ENCODE measurements around the gene PRKCH. TPM values are rescaled to one million over a fixed set of nuclear protein-coding genes. Genes with fewer than 3 reads are reported as not detected.

The PRKCH gene
- total and polyA plus RNA-seq, 9 of the 15 experiments (the other 6 are each of a cell fraction or from before 2014, with no cell fraction given), result 0.61 to 4.4 (median 4.0) TPM

DNA sequence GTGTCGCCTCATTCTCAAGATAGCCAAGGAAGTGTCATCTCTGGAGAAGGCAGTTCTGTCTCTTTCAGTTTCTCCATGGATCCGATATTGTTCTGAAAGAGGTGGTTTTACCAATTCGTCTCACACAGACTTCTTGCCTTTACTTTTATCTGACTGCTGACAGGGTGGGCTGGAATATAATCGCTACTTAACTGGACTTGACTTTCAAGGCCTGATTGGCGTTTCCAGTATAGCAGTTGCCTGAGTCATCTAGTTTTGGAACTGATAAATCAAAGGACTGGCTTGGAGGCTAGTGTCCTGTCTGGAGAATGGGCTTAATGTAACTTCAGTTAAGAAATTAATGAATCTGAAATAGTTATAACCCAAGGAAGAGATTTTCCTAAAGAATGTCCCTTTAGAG is 21.6 kb downstream of the PRKCH start (continued):
- TF ChIP-seq, protein P1, sequence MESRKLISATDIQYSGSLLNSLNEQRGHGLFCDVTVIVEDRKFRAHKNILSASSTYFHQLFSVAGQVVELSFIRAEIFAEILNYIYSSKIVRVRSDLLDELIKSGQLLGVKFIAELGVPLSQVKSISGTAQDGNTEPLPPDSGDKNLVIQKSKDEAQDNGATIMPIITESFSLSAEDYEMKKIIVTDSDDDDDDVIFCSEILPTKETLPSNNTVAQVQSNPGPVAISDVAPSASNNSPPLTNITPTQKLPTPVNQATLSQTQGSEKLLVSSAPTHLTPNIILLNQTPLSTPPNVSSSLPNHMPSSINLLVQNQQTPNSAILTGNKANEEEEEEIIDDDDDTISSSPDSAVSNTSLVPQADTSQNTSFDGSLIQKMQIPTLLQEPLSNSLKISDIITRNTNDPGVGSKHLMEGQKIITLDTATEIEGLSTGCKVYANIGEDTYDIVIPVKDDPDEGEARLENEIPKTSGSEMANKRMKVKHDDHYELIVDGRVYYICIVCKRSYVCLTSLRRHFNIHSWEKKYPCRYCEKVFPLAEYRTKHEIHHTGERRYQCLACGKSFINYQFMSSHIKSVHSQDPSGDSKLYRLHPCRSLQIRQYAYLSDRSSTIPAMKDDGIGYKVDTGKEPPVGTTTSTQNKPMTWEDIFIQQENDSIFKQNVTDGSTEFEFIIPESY (CRISPR knock-in tag; IDR thresholded peaks at IDR 0.05), result no peak
- TF ChIP-seq OTX1 (CRISPR knock-in tag; IDR thresholded peaks at IDR 0.05) (no peak), ZNF76 (CRISPR knock-in tag; IDR thresholded peaks at IDR 0.05; ENCODE audit: borderline replicate concordance) (no peak), RFX5 (IDR thresholded peaks at IDR 0.05; ENCODE audit: low read depth, low read length) (no peak), YY1 (IDR thresholded peaks at IDR 0.05; ENCODE audit: borderline replicate concordance in 1 of 3, control insufficient read depth in 1 of 3, extremely low read depth in 1 of 3, insufficient read depth in 3 of 3, insufficient read length in 1 of 3, insufficient replicate concordance in 2 of 3, low read depth in 1 of 3, low read length in 2 of 3) (no peak), MAZ (CRISPR knock-in tag; conservative IDR thresholded peaks at IDR 0.05 in 1 of 2, IDR thresholded peaks at IDR 0.05 in 1 of 2) (no peak), NUFIP1 (IDR thresholded peaks at IDR 0.05; ENCODE audit: partially characterized antibody) (no peak), NFXL1 (CRISPR knock-in tag; IDR thresholded peaks at IDR 0.05) (no peak), ZNF695 (CRISPR knock-in tag; IDR thresholded peaks at IDR 0.05) (no peak), NCOA4 (IDR thresholded peaks at IDR 0.05; ENCODE audit: partially characterized antibody) (no peak), BMI1 (IDR thresholded peaks at IDR 0.05; ENCODE audit: low read length) (no peak), ATF7 (IDR thresholded peaks at IDR 0.05) (no peak), TEAD2 (tag; IDR thresholded peaks at IDR 0.05) (no peak), ZNF445 (CRISPR knock-in tag; IDR thresholded peaks at IDR 0.05; ENCODE audit: low read depth) (no peak)
- TF ChIP-seq, protein P2, sequence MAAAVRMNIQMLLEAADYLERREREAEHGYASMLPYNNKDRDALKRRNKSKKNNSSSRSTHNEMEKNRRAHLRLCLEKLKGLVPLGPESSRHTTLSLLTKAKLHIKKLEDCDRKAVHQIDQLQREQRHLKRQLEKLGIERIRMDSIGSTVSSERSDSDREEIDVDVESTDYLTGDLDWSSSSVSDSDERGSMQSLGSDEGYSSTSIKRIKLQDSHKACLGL (CRISPR knock-in tag; IDR thresholded peaks at IDR 0.05; ENCODE audit: borderline replicate concordance, poor library complexity, severe bottlenecking), result no peak
- TF ChIP-seq, protein P3, sequence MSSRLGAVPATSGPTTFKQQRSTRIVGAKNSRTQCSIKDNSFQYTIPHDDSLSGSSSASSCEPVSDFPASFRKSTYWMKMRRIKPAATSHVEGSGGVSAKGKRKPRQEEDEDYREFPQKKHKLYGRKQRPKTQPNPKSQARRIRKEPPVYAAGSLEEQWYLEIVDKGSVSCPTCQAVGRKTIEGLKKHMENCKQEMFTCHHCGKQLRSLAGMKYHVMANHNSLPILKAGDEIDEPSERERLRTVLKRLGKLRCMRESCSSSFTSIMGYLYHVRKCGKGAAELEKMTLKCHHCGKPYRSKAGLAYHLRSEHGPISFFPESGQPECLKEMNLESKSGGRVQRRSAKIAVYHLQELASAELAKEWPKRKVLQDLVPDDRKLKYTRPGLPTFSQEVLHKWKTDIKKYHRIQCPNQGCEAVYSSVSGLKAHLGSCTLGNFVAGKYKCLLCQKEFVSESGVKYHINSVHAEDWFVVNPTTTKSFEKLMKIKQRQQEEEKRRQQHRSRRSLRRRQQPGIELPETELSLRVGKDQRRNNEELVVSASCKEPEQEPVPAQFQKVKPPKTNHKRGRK (tag; IDR thresholded peaks at IDR 0.05), result no peak
- TF ChIP-seq, protein P4, sequence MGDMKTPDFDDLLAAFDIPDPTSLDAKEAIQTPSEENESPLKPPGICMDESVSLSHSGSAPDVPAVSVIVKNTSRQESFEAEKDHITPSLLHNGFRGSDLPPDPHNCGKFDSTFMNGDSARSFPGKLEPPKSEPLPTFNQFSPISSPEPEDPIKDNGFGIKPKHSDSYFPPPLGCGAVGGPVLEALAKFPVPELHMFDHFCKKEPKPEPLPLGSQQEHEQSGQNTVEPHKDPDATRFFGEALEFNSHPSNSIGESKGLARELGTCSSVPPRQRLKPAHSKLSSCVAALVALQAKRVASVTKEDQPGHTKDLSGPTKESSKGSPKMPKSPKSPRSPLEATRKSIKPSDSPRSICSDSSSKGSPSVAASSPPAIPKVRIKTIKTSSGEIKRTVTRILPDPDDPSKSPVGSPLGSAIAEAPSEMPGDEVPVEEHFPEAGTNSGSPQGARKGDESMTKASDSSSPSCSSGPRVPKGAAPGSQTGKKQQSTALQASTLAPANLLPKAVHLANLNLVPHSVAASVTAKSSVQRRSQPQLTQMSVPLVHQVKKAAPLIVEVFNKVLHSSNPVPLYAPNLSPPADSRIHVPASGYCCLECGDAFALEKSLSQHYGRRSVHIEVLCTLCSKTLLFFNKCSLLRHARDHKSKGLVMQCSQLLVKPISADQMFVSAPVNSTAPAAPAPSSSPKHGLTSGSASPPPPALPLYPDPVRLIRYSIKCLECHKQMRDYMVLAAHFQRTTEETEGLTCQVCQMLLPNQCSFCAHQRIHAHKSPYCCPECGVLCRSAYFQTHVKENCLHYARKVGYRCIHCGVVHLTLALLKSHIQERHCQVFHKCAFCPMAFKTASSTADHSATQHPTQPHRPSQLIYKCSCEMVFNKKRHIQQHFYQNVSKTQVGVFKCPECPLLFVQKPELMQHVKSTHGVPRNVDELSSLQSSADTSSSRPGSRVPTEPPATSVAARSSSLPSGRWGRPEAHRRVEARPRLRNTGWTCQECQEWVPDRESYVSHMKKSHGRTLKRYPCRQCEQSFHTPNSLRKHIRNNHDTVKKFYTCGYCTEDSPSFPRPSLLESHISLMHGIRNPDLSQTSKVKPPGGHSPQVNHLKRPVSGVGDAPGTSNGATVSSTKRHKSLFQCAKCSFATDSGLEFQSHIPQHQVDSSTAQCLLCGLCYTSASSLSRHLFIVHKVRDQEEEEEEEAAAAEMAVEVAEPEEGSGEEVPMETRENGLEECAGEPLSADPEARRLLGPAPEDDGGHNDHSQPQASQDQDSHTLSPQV (IDR thresholded peaks at IDR 0.05), result peak; percentile 30; the same call in 1 of the 2 replicates
- TF ChIP-seq, protein P5, sequence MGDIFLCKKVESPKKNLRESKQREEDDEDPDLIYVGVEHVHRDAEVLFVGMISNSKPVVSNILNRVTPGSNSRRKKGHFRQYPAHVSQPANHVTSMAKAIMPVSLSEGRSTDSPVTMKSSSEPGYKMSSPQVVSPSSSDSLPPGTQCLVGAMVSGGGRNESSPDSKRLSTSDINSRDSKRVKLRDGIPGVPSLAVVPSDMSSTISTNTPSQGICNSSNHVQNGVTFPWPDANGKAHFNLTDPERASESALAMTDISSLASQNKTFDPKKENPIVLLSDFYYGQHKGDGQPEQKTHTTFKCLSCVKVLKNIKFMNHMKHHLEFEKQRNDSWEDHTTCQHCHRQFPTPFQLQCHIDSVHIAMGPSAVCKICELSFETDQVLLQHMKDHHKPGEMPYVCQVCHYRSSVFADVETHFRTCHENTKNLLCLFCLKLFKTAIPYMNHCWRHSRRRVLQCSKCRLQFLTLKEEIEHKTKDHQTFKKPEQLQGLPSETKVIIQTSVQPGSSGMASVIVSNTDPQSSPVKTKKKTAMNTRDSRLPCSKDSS (IDR thresholded peaks at IDR 0.05; ENCODE audit: low read depth, partially characterized antibody), result no peak
